Posterior cingulate gyrus (tissue), 11 donors: ENCODE results near the gene C5orf47.

Experiments
- DNase-seq, 10 donors: peaks; one replicate each; pipeline versions ENCODE4 v3.0.0 to v3.0.0-alpha.2; 2020 to 2021; ENCODE audit warnings: mixed read lengths in 3 of 10
- intact Hi-C: fragments of 100-400 bp; cut with DNase I; formaldehyde crosslinking; loops from one replicate; pipeline ENCODE4 v1.15.1; 2023

C5orf47 gene, protein sequence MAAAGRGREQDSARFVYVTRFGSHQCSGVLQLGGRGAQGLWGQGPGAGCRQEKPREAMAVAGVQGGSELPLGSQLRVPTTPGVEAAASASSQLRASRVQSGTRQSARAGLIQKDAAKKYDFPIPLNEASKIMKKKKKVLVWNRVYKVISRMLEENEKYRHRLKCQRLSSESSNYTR

DNA sequence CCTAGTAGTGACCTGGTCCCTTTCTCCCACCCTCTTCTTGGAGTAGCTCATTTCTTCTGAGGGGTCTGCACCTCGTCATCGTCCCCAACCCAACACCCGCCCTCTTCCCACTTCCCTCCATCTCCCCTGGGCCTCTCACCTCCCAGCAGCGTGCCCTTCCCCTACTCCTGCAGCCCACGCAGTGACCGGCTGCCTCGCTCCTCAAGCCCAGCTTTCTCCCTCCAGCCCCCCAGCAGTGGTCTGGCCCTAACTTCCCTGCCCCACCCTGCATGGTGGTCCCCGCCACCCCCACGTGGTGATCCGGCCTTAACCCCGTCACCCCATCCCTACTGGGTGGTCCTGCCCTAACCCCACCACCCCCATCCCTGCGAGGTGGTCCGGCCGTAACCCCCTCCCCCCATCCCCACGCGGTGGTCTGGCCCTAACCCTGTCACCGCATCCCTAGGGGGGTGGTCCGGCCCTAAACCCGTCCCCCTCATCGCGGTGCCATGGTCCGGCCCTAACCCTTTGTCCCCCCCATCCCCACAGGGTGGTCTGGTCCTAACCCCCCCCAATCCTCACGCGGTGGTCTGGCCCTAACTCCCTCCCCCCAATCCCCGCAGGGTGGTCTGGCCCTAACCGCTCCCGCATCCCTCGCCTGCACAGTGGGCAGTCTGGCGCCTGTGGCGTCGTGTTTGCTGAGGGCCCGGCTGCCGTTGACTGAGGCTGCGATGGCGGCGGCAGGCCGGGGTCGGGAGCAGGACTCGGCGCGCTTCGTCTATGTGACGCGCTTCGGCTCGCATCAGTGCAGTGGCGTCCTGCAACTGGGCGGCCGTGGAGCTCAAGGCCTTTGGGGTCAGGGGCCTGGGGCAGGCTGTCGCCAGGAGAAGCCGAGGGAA is at the start of gene C5orf47:
Gene C5orf47, plus strand, starts transcription at position 617 of the 878 bp plus-strand sequence. Its CDS starts 94 bp downstream, at position 711.
- DNase-seq: no peak
- intact Hi-C loops: no loop called here

DNA sequence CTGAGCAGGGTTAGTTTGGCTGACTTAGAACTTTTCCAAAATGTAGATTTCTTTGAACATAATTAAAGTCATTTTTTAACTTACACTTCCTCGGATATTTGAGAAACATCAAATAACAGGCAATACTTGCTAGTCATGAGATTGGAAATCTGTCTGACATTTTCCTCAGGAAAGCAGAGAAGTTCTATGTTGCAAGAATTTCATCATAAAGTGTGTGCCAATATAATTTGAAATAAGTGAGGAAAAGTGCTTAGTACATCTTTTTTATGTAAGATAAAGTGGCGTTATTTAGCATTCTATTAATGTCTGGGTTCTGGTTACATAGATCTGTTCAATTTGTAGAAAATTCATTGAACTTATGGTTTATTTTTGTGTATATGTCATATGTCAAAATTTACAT is 48.7 kb upstream of the C5orf47 start:
- intact Hi-C loops: no loop called here
- no peak for DNase-seq

DNA sequence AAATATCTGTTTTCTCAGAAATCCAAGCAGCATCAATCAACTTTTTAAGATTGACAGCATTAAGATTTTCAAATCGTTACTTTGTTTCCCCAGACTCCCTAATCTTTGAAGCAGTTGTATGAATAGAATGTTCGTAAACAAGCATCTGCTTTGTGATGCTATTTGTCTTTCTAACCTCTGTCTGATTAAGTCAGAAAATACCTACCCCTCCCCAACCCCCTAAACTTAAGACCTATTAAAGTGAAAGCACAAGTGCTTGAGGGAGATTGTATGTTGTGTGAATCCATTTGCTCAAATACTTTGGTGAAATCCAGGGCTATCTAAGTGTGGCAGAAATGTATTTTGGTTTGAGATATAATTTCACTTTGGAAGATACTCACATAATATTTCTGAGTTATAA is 47.9 kb upstream of the C5orf47 start:
- intact Hi-C loops: no loop called here
- DNase-seq: no peak

DNA sequence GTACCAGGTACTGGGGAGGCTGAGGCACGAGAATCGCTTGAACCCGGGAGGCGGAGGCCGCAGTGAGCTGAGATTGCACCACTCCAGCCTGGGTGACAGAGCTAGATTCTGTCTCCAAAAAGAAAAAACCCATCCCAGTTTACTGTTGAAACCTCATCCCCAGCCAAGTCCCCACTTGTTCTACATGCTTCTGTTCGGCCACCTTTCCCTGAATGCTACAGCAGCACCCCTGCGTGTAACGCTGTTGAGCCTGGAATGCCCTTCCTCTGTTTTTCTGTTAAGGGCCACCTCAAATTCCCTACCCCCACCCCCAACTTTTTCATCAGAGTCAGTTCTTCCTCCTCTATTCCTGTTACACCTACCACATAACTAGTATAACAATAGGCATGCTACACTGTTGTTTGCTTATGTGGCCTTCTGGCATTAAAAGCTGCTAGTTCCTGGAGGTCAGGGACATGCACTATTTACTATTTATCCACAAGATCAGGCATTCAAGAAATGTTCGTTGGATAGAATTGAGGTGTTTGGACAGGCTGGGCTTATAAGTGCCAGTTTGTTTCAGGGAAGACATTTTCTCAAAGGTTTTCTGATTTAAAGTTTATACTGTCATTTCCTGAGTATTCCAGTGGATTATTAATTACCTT is 47.1 kb upstream of the C5orf47 start:
- intact Hi-C loops: no loop called here

DNA sequence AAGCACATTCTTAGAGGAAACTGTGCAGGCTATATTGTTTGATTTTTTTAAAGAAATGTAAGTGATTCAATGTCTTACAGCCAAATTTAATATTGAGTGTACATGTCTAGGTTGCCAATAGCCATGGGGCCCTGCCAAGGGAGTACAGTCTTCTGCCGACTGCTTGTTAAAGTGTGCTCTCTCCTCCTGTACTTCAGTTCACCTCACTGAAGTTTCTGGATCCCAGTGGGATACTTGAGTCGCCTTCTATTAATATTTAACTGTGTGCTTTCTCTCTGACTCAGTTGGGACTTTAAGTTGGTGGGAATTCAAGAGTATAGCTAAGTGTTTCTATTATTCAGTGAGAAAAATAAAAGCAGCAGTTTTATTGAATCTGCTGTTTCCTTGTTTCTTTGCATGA is 44.5 kb upstream of the C5orf47 start:
- DNase-seq: no peak
- intact Hi-C loops: no loop called here

More for the DNA sequence above, 47.1 kb upstream of the C5orf47 start:
- no peak for DNase-seq

DNA sequence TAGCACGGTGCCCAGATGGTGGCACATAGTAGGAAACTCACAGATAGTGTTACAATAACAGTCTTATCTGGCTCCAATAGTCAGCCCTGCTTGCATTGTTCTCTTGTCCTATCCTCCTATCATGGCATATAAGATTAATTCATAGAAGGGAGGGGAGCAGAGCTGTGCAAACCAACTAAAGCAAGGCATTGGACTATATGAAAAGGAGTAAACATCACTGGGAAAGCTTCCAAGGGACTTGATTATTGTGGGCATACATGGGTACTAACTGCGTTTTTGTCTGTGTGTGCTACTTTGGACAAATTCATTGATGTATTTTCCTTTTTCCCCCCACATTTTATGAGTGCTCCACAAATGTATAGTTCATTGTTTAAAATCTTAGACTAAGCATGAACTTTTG is 43.8 kb upstream of the C5orf47 start:
- no peak for DNase-seq
- intact Hi-C loops: no loop called here

DNA sequence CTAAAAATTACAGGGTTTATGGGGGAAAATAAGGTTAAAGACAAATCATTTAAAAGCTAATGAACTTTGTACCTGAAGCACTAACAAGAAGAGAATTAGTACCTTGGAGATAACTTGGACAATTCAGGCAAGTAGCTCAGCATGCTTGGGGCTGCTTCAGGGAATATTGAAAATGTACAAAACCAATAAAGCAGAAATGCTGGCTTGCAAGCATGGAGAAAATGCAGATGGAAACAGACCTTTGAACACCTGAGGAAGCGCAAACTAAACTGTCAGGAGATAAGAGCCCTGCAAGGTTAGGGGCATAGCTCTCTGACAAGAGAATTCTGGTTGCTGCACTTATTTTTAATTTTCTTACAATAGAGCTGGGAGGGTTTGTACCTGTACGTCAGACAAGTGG is 42.6 kb upstream of the C5orf47 start:
- intact Hi-C loops: no loop called here
- no peak for DNase-seq

DNA sequence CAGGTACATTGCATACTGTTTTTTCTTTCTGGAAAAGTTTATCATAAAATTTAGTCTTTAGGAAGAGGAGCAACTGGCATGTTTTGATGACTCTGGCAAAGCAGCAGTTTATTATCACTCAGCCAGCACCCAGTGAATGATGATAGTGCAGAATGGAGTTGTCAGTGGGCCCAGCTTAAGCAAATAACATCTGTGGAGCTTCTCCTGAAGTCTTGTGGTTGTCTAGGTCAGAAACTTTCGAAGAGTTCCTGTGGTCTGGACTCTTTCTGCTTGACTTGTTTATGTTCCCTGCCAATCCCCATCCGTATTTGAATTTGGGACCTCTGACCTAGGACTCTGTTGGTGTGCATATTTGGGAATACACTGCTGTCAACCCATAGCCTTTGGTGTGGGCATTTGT is 38.1 kb upstream of the C5orf47 start:
- DNase-seq: no peak
- intact Hi-C loops: no loop called here

DNA sequence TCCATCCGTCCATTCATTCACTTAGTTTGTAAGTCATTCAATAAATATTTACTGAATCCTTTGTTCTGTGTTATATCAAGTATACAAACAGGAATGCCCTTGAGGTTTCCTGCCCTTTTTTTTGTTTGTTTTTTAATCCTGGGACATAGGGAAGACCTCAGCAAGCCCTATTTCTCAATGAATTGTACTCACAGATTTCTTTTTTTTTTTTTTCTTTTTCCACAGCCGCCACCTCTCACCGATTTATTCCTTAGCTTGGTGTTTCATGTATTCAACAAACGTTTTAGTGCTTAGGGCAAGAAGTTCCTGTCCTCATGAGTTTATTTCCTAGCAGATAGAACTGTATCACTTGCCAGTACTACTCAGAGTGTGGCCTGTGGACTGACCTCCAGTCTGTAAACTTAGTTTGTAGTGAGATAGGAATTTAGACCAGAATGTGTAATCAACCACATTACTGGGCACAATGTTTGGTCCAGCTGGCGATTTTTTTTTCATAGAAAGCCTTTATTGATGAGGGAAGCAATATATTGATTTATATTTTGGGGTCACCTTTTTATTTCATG is 35.4 kb upstream of the C5orf47 start:
- intact Hi-C loops: no loop called here
- no peak for DNase-seq

DNA sequence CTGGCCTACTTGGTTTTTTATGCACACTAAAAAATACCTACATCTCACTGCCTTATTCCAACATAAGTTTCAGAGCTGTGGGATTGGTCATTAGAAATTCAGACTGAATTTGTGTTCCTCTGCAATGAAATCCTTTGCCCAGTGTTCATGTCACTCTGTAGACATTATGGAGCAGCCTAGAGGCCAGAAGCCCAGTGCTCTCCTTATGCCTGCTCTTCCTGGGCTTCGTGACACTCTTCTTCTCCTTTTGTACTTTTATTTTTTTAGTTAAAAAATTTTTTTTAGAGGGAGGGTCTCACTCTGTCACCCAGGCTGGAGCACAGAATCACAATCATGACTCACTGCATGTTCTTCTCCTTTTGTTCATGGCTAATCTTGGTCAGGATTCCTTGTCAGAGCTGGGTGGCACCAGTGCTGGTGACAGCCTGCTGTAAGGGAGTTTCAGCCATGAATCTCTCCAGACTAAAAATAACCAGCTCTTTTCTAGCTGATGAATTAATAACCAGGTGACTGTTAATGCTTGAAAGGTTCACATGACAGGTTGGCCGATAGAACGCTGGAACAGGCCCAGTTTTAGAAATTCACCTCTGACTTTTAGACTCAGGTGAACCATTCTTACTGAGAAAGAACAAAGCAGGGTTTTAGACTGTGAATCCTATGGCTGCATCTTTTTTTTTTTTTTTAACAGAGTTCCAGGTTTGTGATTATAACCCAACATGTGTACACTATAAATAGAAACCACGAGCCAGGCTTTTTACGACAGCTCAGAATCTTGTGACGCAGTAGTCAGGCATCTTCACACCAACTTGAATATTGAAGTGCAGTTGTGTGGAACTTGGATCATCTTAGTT is 34.1 kb upstream of the C5orf47 start:
- intact Hi-C loops: no loop called here
- no peak for DNase-seq

DNA sequence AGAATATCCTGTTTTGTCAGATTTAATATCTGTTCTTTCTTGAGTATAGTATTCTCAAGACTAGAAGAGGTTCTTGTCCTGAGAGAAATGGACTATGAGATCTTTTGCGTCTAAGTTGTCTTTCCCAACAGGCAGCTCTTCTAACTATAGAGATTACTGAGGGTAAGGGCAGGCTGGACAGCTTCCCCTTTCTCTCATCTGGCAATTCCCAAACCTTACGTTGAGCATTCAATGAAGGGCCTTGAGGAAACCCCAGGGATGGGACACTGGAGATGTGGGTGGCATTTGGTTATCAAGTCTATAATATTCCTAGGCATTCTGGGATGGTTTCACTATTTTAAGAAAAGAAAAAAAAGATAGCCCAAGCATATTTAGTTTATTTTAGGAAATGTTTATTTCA is 28.0 kb upstream of the C5orf47 start:
- intact Hi-C loops: loop anchor here (5.0 to 10.0 kb wide), 2 partner anchors 34 to 176 kb away; no protein-coding TSS in a partner anchor

DNA sequence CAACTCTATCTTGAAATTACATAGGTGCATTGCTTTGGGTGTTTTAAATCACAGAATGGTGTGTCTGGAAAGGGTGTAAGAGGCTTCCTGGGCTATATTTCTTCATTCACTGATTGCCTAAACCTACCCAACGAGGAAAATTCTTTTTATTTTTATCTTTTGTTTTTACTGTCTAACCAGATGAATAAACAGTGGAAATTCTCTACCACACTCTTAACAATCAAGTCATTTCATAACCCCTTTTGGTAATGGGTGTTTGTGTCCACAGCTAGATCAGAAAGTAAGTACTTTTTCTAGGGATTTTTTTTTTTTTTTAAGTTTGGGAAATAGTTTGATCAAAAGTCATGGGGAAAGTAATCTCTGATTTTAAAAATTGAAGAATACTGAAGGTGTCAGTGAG is 27.6 kb upstream of the C5orf47 start:
- no peak for DNase-seq
- intact Hi-C loops: loop anchor here (5.0 to 10.0 kb wide), 2 partner anchors 34 to 177 kb away; no protein-coding TSS in a partner anchor

More for the DNA sequence above, 28.0 kb upstream of the C5orf47 start:
- no peak for DNase-seq

DNA sequence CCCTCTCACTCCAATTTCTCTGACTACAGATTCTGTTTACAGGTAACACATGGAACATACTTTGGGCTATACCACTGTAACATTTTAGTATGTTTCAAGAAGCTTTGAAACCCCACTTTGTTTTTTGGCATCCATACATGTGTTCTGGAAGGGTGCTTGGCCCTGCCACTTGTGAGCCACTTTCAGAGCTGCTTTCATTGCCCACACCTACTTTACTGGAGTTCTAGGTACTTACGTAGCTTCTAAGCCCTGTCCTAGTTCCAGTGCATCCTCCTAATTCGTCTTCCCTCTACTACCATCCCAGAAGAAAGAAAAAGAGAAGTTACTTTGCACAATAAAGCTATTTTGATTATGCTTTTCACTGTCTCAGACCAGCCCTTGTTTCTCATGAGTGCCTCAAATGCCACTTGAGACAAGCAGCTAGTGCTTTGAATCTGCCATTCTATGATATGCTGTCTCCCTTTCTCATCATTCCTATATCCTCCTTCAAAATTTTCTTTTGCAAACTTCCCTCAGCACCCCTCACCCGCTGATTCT is 26.5 kb upstream of the C5orf47 start:
- DNase-seq: no peak
- intact Hi-C loops: loop anchor here (5.0 to 10.0 kb wide), 2 partner anchors 35 to 178 kb away; no protein-coding TSS in a partner anchor

DNA sequence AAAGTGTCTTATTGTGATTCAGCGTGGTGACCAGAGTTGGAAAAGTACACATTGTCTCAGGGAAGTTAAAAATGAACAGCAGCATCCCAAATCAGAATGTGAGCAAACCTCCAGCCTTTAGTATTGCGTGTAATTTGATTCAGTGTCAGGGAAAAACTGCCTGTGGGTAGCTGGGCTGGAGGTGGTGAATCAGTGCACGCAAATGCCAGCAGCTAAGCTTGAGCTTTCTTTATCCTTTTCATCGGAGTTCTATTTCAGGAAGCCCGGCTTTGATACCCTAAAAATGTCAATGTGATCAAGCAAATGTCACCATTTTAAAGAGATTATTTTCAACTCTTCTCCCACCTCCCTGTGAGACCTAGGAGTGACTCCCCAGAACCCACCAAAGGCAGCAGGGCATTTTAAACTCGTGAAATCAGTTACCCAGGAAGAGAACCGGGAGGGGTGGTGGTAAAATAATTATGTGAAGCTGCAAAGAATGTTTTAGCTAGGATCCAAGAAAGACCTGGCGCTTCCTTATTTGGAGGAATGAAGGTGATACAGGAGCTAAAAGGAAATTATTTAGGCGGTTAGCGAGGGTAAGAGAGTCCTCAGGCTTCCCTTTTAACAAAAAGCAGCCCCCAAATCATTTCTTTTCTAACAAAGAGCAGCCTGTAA is 25.7 kb upstream of the C5orf47 start:
- intact Hi-C loops: loop anchor here (5.0 to 10.0 kb wide), 2 partner anchors 36 to 179 kb away; no protein-coding TSS in a partner anchor
- DNase-seq: peak in 2 of 10 donors; percentile 33 to 46

DNA sequence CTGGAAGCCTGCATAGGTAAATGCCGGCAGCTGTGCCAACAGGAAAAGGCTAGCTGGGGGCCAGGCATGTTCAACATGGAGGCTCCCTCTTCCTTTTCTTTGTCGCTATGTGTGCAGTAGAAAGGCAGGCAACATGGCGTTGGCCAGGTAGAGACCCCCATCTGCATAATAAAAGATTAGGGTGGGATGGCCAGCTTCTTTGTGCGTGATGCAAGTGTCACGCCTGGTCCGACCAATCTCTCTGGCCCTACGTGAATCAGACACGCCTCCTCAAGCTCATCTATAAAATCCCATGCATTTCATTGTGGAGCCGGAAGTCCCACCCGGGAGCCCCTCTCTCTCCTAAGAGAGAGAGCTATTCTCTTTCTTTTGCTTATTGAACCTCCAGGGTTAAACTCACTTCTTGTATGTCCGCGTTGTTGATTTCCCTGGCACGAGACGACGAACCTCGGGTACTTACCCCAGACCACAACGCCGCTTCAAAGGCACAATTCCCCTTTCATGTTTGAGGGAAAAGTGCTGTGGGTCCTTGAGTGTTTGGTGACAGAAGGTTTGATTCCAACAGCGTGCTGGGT is 25.0 kb upstream of the C5orf47 start:
- DNase-seq: peak in 5 of 10 donors; percentile 39 to 92 (median 69)

DNA sequence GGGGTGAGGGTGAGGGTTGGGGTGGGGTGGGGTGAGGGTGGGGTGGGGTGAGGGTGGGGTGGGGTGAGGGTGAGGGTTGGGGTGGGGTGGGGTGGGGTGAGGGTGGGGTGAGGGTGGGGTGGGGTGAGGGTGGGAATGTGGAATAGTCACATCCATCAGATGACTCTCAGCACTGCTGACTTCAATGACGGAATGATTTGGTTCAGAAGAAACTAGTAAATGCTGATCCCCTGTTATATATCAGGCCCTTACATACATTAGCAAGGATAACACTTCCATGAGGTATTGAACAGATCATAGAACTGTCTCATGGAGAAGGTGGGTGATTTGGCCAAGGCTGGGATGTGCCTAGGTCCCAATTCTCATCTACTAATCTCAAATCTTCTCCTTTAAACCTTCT is 24.5 kb upstream of the C5orf47 start:
- intact Hi-C loops: loop anchor here (5.0 to 10.0 kb wide), 2 partner anchors 37 to 180 kb away; no protein-coding TSS in a partner anchor

More for the DNA sequence above, 25.0 kb upstream of the C5orf47 start:
- intact Hi-C loops: loop anchor here (5.0 to 10.0 kb wide), 2 partner anchors 37 to 179 kb away; no protein-coding TSS in a partner anchor

DNA sequence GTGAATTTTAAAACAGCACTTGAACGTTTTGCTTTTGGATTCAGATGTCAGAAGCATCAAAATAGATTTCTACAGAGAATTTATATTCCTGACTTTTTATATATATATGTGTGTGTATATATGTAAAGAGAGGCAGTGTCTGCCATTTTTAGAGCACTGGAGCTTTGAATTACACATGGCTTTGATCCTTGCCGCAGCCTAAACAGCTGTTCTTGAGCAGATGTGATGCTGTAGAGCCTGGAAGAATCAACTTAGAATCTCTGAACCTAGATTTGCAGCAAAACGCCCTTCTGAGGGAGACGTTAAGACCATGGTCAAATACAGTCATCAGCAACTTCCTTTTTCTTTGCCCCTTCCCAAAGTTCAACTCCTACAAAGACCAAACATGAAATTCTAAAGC is 21.7 kb upstream of the C5orf47 start:
- intact Hi-C loops: loop anchor here (10.0 kb wide), 1 partner anchor 182 kb away; no protein-coding TSS in a partner anchor
- no peak for DNase-seq

More for the DNA sequence above, 24.5 kb upstream of the C5orf47 start:
- DNase-seq: no peak

DNA sequence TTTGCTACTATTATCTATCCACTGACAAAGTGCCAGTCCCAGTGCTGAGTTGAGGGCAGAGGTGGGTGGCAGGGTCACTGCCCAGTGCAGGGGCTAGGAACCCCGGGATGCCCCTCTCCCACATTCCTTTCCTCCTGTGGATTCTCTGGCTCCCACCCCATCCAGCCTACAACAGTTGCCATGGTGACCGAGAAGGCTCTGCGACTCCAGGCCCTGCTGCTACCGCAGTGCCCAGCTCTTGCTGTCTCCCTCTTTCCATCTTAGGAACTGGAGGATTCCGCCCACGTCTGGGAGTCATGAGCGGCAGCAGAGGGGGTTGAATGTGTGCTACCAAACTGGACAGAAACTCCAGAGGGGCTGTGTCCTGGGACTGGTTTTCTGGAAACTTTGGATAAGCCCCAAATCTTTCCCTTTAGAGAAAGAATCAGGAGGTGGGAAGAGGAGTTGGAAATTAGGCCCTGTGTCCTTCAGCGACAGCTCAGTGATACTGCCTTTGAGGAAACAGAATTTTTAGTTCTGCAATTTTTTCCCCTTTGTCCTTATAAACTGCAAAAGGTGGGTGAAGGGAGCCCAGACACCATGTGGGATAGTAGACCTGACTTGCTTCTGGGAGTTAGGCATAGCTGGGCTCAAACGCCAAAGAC is 20.7 kb upstream of the C5orf47 start:
- DNase-seq: peak in 8 of 10 donors; percentile 56 to 95 (median 72)
- intact Hi-C loops: loop anchor here (10.0 kb wide), 1 partner anchor 183 kb away; no protein-coding TSS in a partner anchor
